ENCODE results near the gene ACADVL. TPM values are rescaled to one million over a fixed set of nuclear protein-coding genes. Genes with fewer than 3 reads are reported as not detected.

The ACADVL gene
- total RNA-seq, 1 donor from 2014 or later = 354 TPM

- H3K36me3 Mint-ChIP-seq (ENCODE audit: unreplicated experiment) = peaks cover 36% of the 10 kb centered on the region
- H3K4me1 Mint-ChIP-seq (ENCODE audit: unreplicated experiment) = peaks cover 50% of the 10 kb centered on the region
- DNase-seq (ENCODE audit: extremely low spot score, unreplicated experiment) = no peak
- no peaks in the 10 kb centered on the region for H3K9me3 Mint-ChIP-seq (ENCODE audit: unreplicated experiment)
- peak overlapping the region; percentile 95 for H3K4me3 Mint-ChIP-seq (ENCODE audit: unreplicated experiment)
- peak overlapping the region; percentile 97 for H3K27ac Mint-ChIP-seq (ENCODE audit: unreplicated experiment)
- TF ChIP-seq CTCF (IDR thresholded peaks at IDR 0.05) = no peak
- no peaks in the 10 kb centered on the region for H3K27me3 Mint-ChIP-seq (ENCODE audit: unreplicated experiment)
Measured at GRCh38 chr17:7233701-7234082, 14.0 kb downstream of the ACADVL start.

GRCh38 chr17:7234083-7234951 is 14.6 kb downstream of the ACADVL start, which contains the start of gene DVL2:
TSS of gene DVL2 (minus strand) at chr17:7234517. CDS start at chr17:7234262, 255 bp downstream.
- peak within 1 kb of the TSS; percentile 95 for H3K4me3 Mint-ChIP-seq (ENCODE audit: unreplicated experiment)
- H3K27ac Mint-ChIP-seq (ENCODE audit: unreplicated experiment) = peak within 1 kb of the TSS; percentile 97
- no peaks in the 10 kb centered on the region for H3K9me3 Mint-ChIP-seq (ENCODE audit: unreplicated experiment)
- DNase-seq (ENCODE audit: extremely low spot score, unreplicated experiment) = peak; percentile 98
- TF ChIP-seq CTCF (IDR thresholded peaks at IDR 0.05) = no peak
- peaks cover 50% of the 10 kb centered on the region for H3K4me1 Mint-ChIP-seq (ENCODE audit: unreplicated experiment)
- peaks cover 31% of the 10 kb centered on the region for H3K36me3 Mint-ChIP-seq (ENCODE audit: unreplicated experiment)
- no peaks in the 10 kb centered on the region for H3K27me3 Mint-ChIP-seq (ENCODE audit: unreplicated experiment)

- Mint-ChIP-seq H3K9me3 (ENCODE audit: unreplicated experiment) (no peaks in the 10 kb centered on the region), H3K27ac (ENCODE audit: unreplicated experiment) (peak overlapping the region; percentile 97), H3K27me3 (ENCODE audit: unreplicated experiment) (no peaks in the 10 kb centered on the region), H3K36me3 (ENCODE audit: unreplicated experiment) (peaks cover 27% of the 10 kb centered on the region), H3K4me3 (ENCODE audit: unreplicated experiment) (peak overlapping the region; percentile 50), H3K4me1 (ENCODE audit: unreplicated experiment) (peaks cover 61% of the 10 kb centered on the region)
- no peak for DNase-seq (ENCODE audit: extremely low spot score, unreplicated experiment)
- TF ChIP-seq CTCF (IDR thresholded peaks at IDR 0.05) = no peak
Measured at GRCh38 chr17:7235693-7236665, 16.2 kb downstream of the ACADVL start.

- TF ChIP-seq CTCF (IDR thresholded peaks at IDR 0.05) = no peak
- Mint-ChIP-seq H3K4me1 (ENCODE audit: unreplicated experiment) (peaks cover 64% of the 10 kb centered on the region), H3K36me3 (ENCODE audit: unreplicated experiment) (peaks cover 36% of the 10 kb centered on the region), H3K4me3 (ENCODE audit: unreplicated experiment) (peak overlapping the region; percentile 99), H3K27me3 (ENCODE audit: unreplicated experiment) (no peaks in the 10 kb centered on the region), H3K9me3 (ENCODE audit: unreplicated experiment) (no peaks in the 10 kb centered on the region), H3K27ac (ENCODE audit: unreplicated experiment) (peak overlapping the region; percentile 68)
- DNase-seq (ENCODE audit: extremely low spot score, unreplicated experiment) = no peak
Measured at GRCh38 chr17:7236808-7237207, 17.1 kb downstream of the ACADVL start.

Data from osteocyte (in vitro differentiated cells).